HG02981 (cell line): Measurements from ENCODE around the gene PIEZO2.

Experiments used
- ATAC-seq: cut with Tn5 transposase; IDR thresholded peaks from one replicate; pipeline ENCODE4 v1.9.1; 2021; ENCODE audit warnings: mild to moderate bottlenecking, moderate library complexity; ENCODE audit not compliant: unreplicated experiment

Gene PIEZO2

GRCh38 chr18:10798727-10799550, 350.4 kb downstream of the PIEZO2 start:
- no peak for ATAC-seq

- no peak for ATAC-seq
Observed at GRCh38 chr18:10797896-10798295, 351.5 kb downstream of the PIEZO2 start.

DNA sequence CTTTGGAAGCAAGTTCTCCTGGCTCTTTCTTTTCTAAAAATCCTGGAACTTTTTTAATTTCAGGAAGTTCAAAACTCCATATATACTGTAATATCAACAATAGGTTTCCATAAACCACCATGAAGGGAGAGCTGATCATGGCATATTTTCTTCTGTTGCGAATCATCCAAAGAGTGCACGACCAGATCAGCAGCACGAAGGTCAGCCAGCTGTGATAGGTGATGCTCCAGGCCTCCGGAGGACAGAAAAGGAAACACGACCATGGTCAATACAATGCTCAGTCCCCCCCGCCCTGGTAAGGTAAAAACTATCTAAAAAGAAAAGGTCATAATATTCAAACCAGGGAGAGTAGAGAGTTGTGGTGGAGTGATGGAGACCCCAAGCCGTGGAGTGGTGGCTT, 354.6 kb downstream of the PIEZO2 start:
- no peak for ATAC-seq

DNA sequence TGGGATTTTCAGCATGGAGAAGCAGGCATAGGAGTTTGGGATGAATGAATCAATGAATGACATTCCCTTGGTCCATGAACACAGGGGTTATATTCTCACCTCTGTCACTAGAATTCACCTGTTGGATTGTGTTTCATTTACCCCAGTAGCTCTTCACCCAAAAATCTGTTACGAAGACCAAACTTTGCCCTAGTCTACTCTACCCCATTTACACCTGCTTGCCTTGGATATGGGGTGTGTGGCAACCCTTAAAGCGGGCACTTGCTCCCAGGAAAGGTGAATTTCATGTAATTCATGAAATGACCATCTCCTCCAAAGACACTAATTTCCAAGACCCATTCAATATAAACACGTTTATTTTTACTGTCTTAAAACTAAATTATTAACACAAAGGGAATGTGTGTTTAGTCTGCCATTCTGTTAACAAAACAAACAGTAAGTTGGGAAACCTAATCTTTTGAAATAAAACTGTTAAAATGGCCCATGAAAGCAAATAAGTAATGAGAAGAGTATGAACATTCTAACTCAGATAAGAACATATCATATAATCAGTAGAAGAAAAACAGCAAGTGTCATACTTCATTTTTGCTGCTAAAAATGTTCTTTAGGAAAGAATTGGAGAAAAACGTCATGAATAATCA, 355.5 kb downstream of the PIEZO2 start:
- ATAC-seq, result no peak

- ATAC-seq, result no peak
Observed at GRCh38 chr18:10792181-10792580, 357.2 kb downstream of the PIEZO2 start.

DNA sequence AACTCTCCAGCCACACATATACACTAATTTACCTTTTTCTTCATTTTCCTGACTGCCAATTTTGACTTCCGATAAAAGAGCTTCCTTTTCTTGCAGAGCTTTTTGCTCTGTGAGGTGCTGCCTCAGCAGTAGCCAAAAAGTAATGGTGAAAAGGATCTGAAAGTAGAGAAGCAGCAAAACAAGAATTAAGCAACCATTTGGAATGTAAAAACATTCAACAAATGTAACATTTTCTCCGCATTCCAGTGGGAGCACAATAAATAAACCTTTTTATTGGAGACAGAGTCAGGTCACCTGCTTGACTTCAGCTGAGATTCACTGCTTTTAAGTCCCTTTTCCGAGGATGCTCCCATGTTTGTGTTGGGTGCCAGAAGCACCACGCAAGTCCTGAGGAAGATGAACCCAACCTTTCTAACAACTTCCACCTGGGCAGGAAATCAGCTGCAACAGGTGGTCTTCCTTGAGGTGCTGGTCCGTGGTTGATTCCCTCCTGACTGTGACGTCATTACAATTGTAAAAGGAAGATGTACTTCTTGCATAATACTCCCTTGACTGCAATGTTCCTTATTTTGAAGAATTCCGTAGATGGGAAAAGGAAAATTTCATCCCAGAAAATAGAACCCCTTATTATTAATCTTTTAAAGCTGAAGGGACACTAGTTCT, 358.1 kb downstream of the PIEZO2 start:
- no peak for ATAC-seq

DNA sequence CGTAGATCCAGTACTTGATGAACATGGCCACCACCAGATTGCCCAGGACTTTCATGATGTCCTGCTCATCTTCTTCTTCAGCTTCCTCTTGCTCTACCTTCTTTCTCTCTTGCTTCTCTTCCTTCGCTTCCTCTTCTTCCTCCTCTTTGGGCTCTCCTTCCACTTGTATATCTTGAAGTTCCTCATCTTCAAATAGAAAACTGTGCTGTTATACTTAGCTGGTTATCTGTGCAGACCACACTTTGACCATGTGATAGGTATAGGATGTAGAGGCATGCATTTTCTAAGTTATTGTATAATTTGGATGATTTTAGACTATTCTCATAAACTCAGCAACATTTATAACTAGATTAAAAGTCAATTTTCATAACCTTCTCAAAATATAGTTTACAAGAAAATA, 360.2 kb downstream of the PIEZO2 start:
- ATAC-seq, result no peak

DNA sequence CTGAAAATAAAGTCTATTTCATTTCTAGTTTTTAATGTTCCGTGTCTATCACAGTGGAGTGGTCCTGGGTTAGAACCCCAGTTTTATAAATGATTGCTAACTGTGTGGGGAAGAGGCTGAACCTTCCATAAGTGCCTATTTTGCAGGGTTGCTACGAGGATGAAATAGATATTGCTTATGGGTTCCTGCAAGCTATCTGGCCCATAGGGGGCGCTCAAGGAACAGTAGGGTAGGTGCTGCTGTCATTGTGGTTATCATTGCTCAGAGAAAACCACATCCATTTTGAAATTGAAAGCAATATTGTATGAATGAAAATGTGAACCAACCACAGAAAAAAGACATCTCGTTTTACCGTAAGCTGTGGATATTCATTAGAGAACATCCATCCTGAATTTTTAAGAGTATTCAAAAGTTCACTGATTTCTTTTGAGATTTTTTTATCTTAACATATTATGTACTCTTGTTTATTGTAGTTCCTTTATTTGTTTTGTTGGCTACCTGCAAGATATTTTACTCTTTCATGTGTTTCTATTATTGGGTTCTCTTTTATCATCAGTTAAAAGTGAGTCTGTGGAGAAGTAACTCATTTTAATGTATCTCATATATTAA, 362.0 kb downstream of the PIEZO2 start:
- peak; percentile 96 for ATAC-seq

GRCh38 chr18:10785798-10786197, 363.6 kb downstream of the PIEZO2 start:
- ATAC-seq, result no peak

GRCh38 chr18:10784596-10785202, 364.7 kb downstream of the PIEZO2 start:
- no peak for ATAC-seq

DNA sequence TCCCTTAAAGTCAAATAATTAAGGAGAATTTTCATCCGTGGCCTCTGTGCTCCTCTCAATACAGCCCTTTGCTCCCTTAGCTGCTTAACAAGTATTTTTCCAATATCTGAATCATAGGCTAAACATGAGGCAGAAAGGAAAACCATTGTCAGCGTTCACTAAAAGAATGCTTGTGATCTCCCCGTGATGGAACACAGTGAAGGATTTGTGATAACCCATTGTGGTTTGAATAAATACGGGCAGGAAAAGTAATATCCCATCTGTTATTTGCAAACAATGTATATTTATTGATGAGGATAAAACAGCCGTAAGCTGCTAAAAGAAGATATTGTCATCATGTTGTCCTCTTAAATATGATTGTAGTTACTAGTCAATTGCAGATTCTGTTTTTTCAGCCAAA, 365.4 kb downstream of the PIEZO2 start:
- ATAC-seq, result no peak

DNA sequence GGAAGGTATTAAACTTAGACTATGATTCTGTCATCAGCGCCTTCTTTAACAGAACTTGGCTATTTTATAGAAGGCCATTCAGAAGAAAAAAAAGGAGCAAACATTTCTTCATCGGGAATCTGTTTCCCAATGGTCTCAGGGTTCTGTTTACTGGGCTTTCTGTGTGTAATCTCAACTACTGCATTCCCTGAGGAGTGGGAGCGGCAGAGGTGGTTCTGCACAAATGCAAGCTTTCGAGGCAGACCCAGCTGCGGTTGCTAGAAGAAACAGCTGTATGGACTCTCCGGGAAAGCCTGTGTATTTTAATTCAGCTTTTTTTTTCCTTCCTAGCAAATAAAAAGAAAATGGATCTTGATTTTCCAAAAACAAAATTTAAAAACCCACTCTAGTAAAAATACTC, 372.9 kb downstream of the PIEZO2 start:
- no peak for ATAC-seq

- ATAC-seq, result no peak
Observed at GRCh38 chr18:10775026-10775425, 374.3 kb downstream of the PIEZO2 start.

DNA sequence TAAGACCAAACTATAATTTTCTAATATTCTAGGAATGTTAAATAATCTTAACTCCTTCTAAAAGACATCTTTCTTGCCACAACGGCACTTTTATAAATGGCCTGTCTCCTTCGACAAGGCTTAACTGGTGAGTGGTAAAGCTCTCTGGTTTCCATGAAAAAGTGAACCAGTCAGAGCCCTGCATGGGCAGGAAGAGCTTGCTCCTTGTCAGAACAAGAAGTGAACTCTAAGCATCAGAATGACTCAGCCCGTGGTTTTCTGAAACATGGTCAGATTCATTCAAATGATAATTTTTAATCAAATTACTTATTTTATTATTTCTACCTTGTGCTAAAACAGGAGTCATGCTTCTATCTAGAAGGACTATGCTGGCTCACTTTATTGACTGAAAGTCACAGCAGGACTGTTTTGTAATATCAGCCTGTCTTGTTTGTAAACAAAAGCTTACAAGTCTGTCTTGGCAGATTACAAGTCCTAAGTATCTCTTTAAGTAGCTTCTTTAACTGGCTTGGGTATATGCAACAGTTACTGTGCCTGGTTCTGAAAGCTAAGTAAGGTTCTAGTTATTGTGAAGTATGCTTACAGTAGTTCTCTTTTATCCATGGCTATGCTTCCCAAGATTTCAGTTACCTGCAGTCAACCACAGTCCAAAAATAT, 378.2 kb downstream of the PIEZO2 start:
- no peak for ATAC-seq

DNA sequence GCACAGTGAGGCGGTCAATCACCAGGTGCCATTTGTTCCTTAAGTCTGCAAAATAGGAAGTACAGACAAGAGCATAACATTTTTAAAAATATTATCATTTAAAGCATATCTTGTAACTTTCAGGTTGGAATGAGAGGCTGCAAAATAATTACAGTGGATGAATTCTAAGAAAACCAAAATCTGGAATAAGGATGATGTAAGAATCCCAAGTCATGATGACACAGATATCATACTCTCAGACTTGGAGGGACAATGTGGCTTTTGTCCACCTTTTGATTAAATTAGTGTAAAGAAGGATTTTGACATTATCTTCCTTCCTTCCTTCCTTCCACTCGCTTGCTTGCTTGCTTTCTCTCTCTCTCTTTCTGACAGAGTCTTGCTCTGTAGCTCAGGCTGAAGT, 379.1 kb downstream of the PIEZO2 start:
- no peak for ATAC-seq

- no peak for ATAC-seq
Observed at GRCh38 chr18:10768221-10768620, 381.1 kb downstream of the PIEZO2 start.

DNA sequence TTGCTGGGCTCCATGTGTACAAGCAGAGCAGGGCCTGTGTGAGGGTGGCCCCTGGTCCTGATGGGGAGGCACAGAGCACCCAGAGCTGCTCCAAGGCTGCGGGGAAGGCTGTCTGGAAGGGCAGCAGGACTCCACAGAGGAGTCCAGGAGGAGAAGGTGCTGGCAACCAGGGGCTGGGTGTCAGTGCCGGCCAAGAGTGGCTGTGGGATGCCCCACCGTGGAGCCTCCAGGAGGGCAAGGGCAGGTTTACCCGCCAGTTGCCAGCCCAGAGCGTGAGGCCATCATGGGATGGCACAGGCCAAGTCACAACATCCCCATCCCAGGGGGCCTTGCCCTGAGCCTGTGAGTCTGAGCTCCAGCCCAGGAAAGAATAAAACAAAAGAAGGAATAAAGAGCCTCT, 381.7 kb downstream of the PIEZO2 start:
- ATAC-seq, result no peak

GRCh38 chr18:10760986-10761385, 388.4 kb downstream of the PIEZO2 start:
- no peak for ATAC-seq

DNA sequence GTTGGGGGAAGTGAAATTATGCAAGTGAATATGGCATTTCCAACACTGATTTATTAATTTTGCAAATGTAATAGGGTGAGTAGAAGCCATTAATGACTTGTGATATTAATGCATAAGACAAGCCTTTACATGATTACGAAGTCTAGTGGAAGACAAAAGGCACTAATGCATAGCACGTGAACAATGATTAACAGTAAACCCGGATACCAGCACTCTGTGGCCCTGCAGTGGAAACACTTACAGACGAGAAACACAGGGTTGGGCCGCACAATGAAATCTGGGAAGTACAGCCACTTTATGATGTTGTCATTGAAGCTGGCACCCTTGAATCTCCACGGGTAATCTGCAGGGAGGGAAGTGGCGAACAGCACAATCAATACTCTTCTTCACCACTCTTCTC, 390.1 kb downstream of the PIEZO2 start:
- no peak for ATAC-seq

DNA sequence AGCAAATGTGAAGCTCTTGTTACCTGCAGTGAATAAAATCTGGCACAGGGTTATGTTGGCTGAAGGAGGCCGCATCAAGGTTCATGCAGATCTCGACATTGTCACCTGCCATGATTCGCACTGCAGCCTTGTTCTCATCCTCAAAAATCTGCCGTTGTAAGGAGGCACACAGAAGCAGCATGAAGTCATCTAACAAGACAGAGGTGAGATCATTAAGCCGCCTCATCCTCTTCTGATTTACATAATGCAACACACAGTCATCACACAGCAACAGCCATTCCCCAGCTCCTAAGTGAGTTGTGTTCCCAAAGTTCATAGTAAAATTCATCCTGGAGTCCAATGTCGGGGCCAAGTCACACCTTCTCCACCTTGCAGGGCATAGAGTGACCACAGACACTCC, 391.4 kb downstream of the PIEZO2 start:
- ATAC-seq, result no peak

DNA sequence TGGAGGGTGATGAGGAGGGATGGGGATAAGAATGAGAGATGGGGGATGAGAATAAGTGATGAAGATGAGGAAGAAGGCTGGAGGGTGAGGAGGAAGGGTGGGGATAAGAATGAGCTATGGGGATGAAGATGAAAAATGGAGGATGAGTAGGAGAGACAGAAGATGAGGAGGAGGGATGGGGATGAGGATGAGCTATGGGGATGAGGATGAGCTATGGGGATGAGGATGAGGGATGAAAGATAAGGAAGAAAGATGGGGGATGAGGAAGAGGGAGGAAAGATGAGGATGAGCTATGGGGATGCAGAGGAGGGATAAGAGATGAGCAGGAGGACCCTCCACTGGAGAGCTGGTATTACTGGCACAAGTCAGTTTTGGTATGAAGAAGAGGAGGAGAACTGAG, 392.0 kb downstream of the PIEZO2 start:
- ATAC-seq, result no peak
